Neutrophil (primary cell): ENCODE results near the gene CGGBP1.

Source experiments
- H3K27ac ChIP-seq: fragments of 200-600 bp; sonication (generic); 2 replicates; pipeline ENCODE4 v1.5.1; 2016; ENCODE audit warnings: mild to moderate bottlenecking, moderate library complexity
- H3K27me3 ChIP-seq: fragments of 200-600 bp; sonication (generic); 2 replicates; pipeline ENCODE4 v1.6.0; 2016; ENCODE audit warnings: mild to moderate bottlenecking
- H3K36me3 ChIP-seq: fragments of 200-600 bp; sonication (generic); 2 replicates; pipeline ENCODE4 v1.5.1; 2017
- H3K4me1 ChIP-seq, 2 experiments: fragments of 200-600 bp in 1 of 2; sonication (generic) in 1 of 2; 1 replicate in 1 of 2; 2 replicates in 1 of 2; pipeline versions ENCODE4 v1.5.1 to v1.6.1; 2013 to 2016; ENCODE audit warnings: low read depth in 1 of 2, low read length in 1 of 2, mild to moderate bottlenecking in 1 of 2, moderate library complexity in 1 of 2; ENCODE audit not compliant: control insufficient read depth in 1 of 2, insufficient read depth in 1 of 2
- H3K4me3 ChIP-seq, 2 experiments: fragments of 200-600 bp in 1 of 2; sonication (generic) in 1 of 2; 1 replicate in 1 of 2; 2 replicates in 1 of 2; pipeline ENCODE4 v1.5.1; 2013 to 2016; ENCODE audit warnings: low read depth in 1 of 2, low read length in 1 of 2, mild to moderate bottlenecking in 1 of 2, moderate library complexity in 1 of 2
- H3K9me3 ChIP-seq: fragments of 200-600 bp; sonication (generic); 2 replicates; pipeline ENCODE4 v1.5.1; 2016
- TF ChIP-seq, protein P1 (sequence below): fragments of 200-600 bp; sonication (generic); IDR thresholded peaks from 2 replicates; pipeline ENCODE4 v1.5.1; 2016; ENCODE audit warnings: antibody characterized with exemption

CGGBP1 gene

DNA sequence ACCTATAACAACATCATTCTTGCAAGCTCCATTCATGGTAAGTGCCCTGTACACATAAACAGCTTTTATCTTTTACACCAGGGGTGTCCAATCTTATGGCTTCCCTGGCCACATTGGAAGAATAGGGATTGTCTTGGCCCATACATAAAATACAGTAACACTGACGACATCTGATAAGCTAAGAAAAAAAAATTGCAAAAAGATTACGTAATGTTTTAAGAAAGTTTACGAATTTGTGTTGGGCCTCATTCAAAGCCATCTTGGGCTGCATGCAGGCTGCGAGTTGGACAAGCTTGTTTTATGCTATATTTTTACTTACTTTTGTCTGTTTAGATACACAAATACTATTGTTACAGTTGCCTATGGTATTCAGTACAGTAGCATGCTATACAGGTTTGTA, 31.9 kb upstream of the CGGBP1 start:
- no peak overlapping the region for H3K4me3 ChIP-seq
- H3K27me3 ChIP-seq: no peaks in the 10 kb centered on the region
- peaks cover 34% of the 10 kb centered on the region for H3K36me3 ChIP-seq
- TF ChIP-seq, protein P1, sequence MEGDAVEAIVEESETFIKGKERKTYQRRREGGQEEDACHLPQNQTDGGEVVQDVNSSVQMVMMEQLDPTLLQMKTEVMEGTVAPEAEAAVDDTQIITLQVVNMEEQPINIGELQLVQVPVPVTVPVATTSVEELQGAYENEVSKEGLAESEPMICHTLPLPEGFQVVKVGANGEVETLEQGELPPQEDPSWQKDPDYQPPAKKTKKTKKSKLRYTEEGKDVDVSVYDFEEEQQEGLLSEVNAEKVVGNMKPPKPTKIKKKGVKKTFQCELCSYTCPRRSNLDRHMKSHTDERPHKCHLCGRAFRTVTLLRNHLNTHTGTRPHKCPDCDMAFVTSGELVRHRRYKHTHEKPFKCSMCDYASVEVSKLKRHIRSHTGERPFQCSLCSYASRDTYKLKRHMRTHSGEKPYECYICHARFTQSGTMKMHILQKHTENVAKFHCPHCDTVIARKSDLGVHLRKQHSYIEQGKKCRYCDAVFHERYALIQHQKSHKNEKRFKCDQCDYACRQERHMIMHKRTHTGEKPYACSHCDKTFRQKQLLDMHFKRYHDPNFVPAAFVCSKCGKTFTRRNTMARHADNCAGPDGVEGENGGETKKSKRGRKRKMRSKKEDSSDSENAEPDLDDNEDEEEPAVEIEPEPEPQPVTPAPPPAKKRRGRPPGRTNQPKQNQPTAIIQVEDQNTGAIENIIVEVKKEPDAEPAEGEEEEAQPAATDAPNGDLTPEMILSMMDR: no peak
- no peaks in the 10 kb centered on the region for H3K9me3 ChIP-seq
- no peaks in the 10 kb centered on the region for H3K4me1 ChIP-seq
- H3K27ac ChIP-seq: no peak overlapping the region

DNA sequence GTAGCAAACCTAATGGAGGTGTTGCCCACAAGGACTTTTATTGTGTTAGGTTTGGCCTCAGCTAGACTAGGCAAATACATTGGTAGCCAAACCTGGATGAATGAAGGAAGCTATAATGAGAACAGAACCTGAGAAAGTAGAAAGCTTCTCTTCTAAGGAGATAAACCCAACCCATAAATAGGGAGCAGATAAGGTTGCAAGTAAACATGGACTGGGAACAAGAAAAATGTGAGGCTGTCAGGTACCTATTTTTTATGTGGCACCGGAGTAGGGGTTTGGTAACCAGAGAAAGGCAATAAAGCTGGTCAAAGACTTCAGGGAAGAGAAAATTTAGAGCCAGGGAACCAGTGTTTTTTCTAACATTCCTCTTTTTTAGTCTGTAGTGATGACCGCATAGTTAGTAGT, 25.3 kb upstream of the CGGBP1 start:
- Histone ChIP-seq H3K27me3 (no peaks in the 10 kb centered on the region), H3K36me3 (peaks cover 21% of the 10 kb centered on the region), H3K9me3 (no peaks in the 10 kb centered on the region), H3K4me1 (no peaks in the 10 kb centered on the region), H3K27ac (no peak overlapping the region), H3K4me3 (no peak overlapping the region)
- TF ChIP-seq, protein P1: no peak

DNA sequence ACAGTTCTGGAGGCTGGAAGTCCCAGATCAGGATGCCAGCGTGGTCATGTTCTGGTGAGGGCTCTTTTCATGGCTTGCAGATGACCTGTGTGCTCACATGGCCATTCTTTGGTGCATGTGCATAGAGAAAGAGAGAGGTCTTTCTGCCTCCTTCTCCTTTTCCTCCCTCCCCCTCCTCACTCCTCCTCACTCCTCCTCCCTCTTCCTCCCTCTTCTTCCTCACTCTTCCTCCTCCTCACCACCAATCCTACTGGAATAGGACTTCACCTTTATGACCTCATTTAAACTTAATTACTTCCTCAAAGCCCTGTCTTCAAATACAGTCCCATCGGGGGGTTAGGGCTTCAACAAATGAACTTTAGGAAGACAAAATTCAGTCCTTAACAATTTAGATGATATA, 24.0 kb upstream of the CGGBP1 start:
- Histone ChIP-seq H3K9me3 (no peaks in the 10 kb centered on the region), H3K4me1 (no peaks in the 10 kb centered on the region), H3K27me3 (no peaks in the 10 kb centered on the region), H3K4me3 (no peak overlapping the region), H3K27ac (no peak overlapping the region), H3K36me3 (peaks cover 18% of the 10 kb centered on the region)
- TF ChIP-seq, protein P1: no peak

DNA sequence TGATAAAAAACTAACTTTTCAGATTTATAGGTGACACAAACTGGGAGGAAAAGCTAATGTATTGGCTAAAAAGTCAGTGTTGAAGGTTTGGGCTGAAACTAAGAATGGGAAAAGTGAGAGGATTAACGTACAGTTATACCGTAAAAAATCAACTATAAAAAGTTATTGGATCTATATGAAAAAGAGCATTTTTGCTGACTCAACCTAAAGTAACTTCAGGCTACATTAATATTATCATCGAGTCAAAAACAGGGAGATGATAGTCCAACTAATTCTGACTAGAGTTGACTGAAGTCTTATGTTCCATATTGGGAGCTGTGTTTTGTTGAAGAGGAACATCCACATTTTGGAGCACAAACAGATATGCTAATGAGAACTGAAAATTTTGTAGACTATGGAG, 20.1 kb upstream of the CGGBP1 start:
- TF ChIP-seq, protein P1: no peak
- Histone ChIP-seq H3K4me1 (no peaks in the 10 kb centered on the region), H3K36me3 (no peaks in the 10 kb centered on the region), H3K4me3 (no peak overlapping the region), H3K27me3 (no peaks in the 10 kb centered on the region), H3K9me3 (no peaks in the 10 kb centered on the region), H3K27ac (no peak overlapping the region)

DNA sequence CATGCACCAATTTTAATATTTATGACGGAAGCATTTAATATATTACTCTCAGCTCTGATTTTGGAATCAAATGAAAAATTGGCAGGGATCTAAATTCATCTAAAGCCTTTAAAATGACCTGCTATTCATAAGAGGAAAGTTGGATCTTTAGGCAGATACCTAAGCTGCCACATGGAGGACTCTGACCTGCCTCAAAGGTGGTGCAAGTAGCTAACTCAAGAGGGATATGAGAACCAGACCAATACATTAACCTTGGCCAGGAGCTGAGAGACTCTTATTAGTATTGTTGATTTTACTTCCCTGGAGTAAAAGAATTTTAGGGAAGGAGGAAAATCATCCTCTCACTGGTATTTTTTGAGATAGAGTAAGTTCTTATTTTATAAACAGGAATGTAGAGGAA, 17.9 kb upstream of the CGGBP1 start:
- H3K27ac ChIP-seq: no peak overlapping the region
- no peak overlapping the region for H3K4me3 ChIP-seq
- no peaks in the 10 kb centered on the region for H3K9me3 ChIP-seq
- no peaks in the 10 kb centered on the region for H3K36me3 ChIP-seq
- TF ChIP-seq, protein P1: no peak
- H3K27me3 ChIP-seq: no peaks in the 10 kb centered on the region
- H3K4me1 ChIP-seq: no peaks in the 10 kb centered on the region

DNA sequence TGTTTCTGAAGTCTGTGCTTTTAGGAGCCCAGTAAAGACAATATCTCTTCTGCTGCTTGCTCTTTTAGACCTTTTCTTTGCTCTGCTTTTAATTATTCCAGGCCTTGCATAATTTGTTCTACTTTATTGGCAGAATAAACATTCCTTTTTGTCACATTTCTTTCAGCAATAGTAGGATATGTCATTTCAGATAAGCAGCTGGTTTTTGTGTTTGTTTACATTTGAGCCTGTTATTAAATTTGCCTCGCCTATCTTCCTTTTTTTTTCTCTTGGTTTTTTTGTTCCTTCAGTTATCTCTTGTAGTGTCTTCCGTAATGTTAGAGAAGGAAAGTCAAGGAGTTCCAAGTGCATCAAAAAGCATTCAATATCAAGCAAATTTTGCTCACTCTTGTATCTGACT, 16.7 kb upstream of the CGGBP1 start:
- Histone ChIP-seq H3K4me1 (no peaks in the 10 kb centered on the region), H3K27me3 (no peaks in the 10 kb centered on the region), H3K36me3 (no peaks in the 10 kb centered on the region), H3K4me3 (no peak overlapping the region), H3K27ac (peak overlapping the region; percentile 58), H3K9me3 (no peaks in the 10 kb centered on the region)
- TF ChIP-seq, protein P1: no peak
